ENCODE measurements around the gene EEFSEC. TPM values are rescaled to one million over a fixed set of nuclear protein-coding genes. Genes with fewer than 3 reads are reported as not detected.

The EEFSEC gene
- total and polyA plus RNA-seq, 2 of the 4 experiments (the other 2 are of a cell fraction), result 4.5 to 9.3 TPM

DNA sequence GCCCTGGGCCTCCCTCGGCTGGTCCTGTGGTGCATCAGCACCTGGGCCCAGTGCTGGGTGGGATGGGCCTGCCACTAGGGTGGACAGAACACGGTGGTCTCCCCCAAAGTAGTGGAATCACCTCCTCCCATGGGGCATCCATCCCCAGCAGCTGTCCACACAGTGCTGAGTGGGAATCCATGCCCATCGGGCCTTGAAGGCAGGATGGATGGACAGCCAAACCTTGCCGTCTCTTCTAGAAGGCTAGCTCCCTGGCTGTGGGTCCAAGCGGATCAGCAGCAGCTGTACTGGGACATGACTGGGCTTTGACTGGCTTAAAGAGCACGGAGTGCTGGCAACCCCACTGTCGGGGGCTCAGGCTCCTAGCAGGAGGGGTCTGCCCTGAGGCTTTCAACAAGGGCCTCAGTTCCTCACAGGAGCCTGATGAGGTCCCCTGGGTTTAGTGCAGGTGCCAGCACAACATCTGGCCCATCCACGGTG is 189.5 kb downstream of the EEFSEC start:
- Histone ChIP-seq H2BK15ac (ENCODE audit: low read depth, low read length) (no peak overlapping the region), H3K9me1 (ENCODE audit: insufficient read depth, low read length) (peaks cover 9% of the 10 kb centered on the region), H3K4ac (ENCODE audit: low read depth, low read length) (no peak overlapping the region; the same call in 1 of the 2 replicates), H2BK120ac (ENCODE audit: low read depth, low read length) (no peak overlapping the region), H3K4me3 (ENCODE audit: insufficient read depth, low read depth, low read length) (no peak overlapping the region), H3K56ac (ENCODE audit: extremely low read depth, insufficient read depth, low read length) (no peak overlapping the region), H2BK20ac (ENCODE audit: low read depth, low read length) (no peak overlapping the region), H4K91ac (ENCODE audit: insufficient read depth, low read depth, low read length) (no peak overlapping the region), H3K23ac (ENCODE audit: low read depth, low read length) (no peak overlapping the region), H3K9ac (ENCODE audit: low read depth, low read length) (no peak overlapping the region), H3K9me3 (ENCODE audit: control insufficient read depth, insufficient read depth, low read length) (no peaks in the 10 kb centered on the region), H3K27ac (ENCODE audit: insufficient read depth, low read length) (no peak overlapping the region), H3K36me3 (ENCODE audit: control insufficient read depth, insufficient read depth, low read length) (peaks cover 5% of the 10 kb centered on the region), H3K27me3 (ENCODE audit: control insufficient read depth, insufficient read depth, low read length) (no peaks in the 10 kb centered on the region; the same call in 1 of the 2 replicates), H4K20me1 (ENCODE audit: insufficient read depth, low read length) (no peaks in the 10 kb centered on the region), H3K4me2 (ENCODE audit: low read depth, low read length) (no peak overlapping the region), H2AK9ac (replicated peaks; ENCODE audit: low read depth, low read length, poor library complexity) (no peak overlapping the region), H2BK5ac (ENCODE audit: low read depth, low read length, poor library complexity, severe bottlenecking) (no peak overlapping the region), H4K8ac (ENCODE audit: low read depth in 2 of 2, low read length in 2 of 2) (no peak overlapping the region), H4K5ac (ENCODE audit: low read depth, low read length) (no peak overlapping the region), H2AFZ (replicated peaks; ENCODE audit: low read length, poor library complexity) (no peak overlapping the region), H3K18ac (ENCODE audit: low read depth, low read length) (no peak overlapping the region), H3K14ac (replicated peaks; ENCODE audit: low read depth, low read length) (no peak overlapping the region), H3K4me1 (ENCODE audit: control insufficient read depth, insufficient read depth, low read length) (peaks cover 8% of the 10 kb centered on the region), H2AK5ac (ENCODE audit: low read depth, low read length) (no peak overlapping the region; the same call in 1 of the 2 replicates), H3K79me1 (ENCODE audit: low read depth in 1 of 2, low read length in 2 of 2) (peaks cover 0 to 3% of the 10 kb centered on the region in 2 experiments; a peak in 1 of 4 replicates)
- in situ Hi-C loops (cut with MboI; ENCODE audit: low sequenced_read_pairs), result no loop called here
- dilution Hi-C loops (cut with HindIII; ENCODE audit: low sequenced_read_pairs, unreplicated experiment), result no loop called here
- intact Hi-C loops (cut with micrococcal nuclease), result no loop called here
- no peak for TF ChIP-seq RFX5 (IDR thresholded peaks at IDR 0.05; ENCODE audit: low read depth, low read length)
- WGBS, 2 experiments (ENCODE audit: extremely low coverage in 2 of 2, insufficient read length in 1 of 2), result 93% methylated on average over 6 of the region's 8 CpGs; no CpG with 5 or more reads in 1 of the 2 experiments
- DNase-seq (no peak), ATAC-seq (ENCODE audit: low read depth) (no peak)
- no TSS peak for BruUV-seq (replicated peaks)
- CTCF ChIA-PET, result no interaction called here
- POLR2A ChIA-PET (ENCODE audit: unreplicated experiment), result no interaction called here
